Panc1 (cell line): ENCODE results near the gene NPAS3. TPM values are rescaled to one million over a fixed set of nuclear protein-coding genes. Genes with fewer than 3 reads are reported as not detected.

Experiments
- ATAC-seq: fragments of 200-7000 bp; cut with Tn5 transposase; 2 replicates; pipeline ENCODE4 v1.9.1; 2020; ENCODE audit warnings: mild to moderate bottlenecking, moderate library complexity
- BruUV-seq: library from RNA; stranded (reverse); fragments of 400-500 nt; replicated peaks from 2 replicates; lab custom pipeline; 2021; lab: Mats Ljungman, UMichigan
- CTCF ChIA-PET: fragments of 300-600 bp; sonication (Branson Sonifier 250); formaldehyde crosslinking; loops from one replicate; lab custom pipeline; 2022; ENCODE audit warnings: antibody characterized with exemption; lab: Charles Lee
- POLR2A ChIA-PET: fragments of 300-600 bp; sonication (Branson Sonifier 250); formaldehyde crosslinking; loops from one replicate; lab custom pipeline; 2022; ENCODE audit warnings: antibody characterized with exemption; lab: Charles Lee
- DNase-seq: peaks from one replicate; pipeline ENCODE4 v3.0.0-alpha.2; 2010; ENCODE audit warnings: low read depth, low spot score
- H3K27ac ChIP-seq: 2 replicates; pipeline ENCODE4 v1.5.1; 2011; ENCODE audit warnings: mild to moderate bottlenecking, low read length, inconsistent platforms
- H3K27me3 ChIP-seq: fragments of 200-500 bp; sonication (Bioruptor generic); 2 replicates; pipeline ENCODE4 v1.6.0; 2014; ENCODE audit warnings: low read length, inconsistent platforms; ENCODE audit not compliant: control insufficient read depth, insufficient read depth
- H3K36me3 ChIP-seq: fragments of 200-500 bp; sonication (Bioruptor generic); 2 replicates; pipeline ENCODE4 v1.5.1; 2014; ENCODE audit warnings: inconsistent platforms, mild to moderate bottlenecking, low read length, moderate library complexity; ENCODE audit not compliant: control insufficient read depth, insufficient read depth
- H3K4me1 ChIP-seq: 2 replicates; pipeline ENCODE4 v1.5.1; 2011; ENCODE audit warnings: inconsistent platforms, mild to moderate bottlenecking, low read length, moderate library complexity; ENCODE audit not compliant: control insufficient read depth, insufficient read depth
- H3K4me3 ChIP-seq, 2 experiments: 2 replicates each; pipeline ENCODE4 v1.5.1; 2011 to 2012; ENCODE audit warnings: low read depth in 2 of 2, low read length in 2 of 2, mild to moderate bottlenecking in 2 of 2, inconsistent platforms in 1 of 2, moderate library complexity in 1 of 2
- H3K9me3 ChIP-seq: fragments of 200-500 bp; sonication (Bioruptor generic); 2 replicates; pipeline ENCODE4 v1.5.1; 2014; ENCODE audit warnings: low read depth, mild to moderate bottlenecking, inconsistent platforms, low read length, moderate library complexity; ENCODE audit not compliant: control insufficient read depth, insufficient read depth
- POLR2AphosphoS5 ChIP-seq: IDR thresholded peaks from 2 replicates; pipeline ENCODE4 v1.6.1; 2012; ENCODE audit warnings: mild to moderate bottlenecking, low read depth, low read length, moderate library complexity
- SIN3A ChIP-seq: IDR thresholded peaks from 2 replicates; pipeline ENCODE4 v1.6.1; 2012; ENCODE audit warnings: low read depth, mild to moderate bottlenecking, low read length, moderate library complexity, borderline replicate concordance; ENCODE audit not compliant: insufficient read depth
- TCF7L2 ChIP-seq: IDR thresholded peaks from 2 replicates; pipeline ENCODE4 v1.6.1; 2011; ENCODE audit warnings: mild to moderate bottlenecking, low read depth, low read length, inconsistent platforms
- in situ Hi-C: cut with HindIII; loops from 2 replicates; pipeline ENCODE4 v1.10.0; 2016; ENCODE audit warnings: low sequenced_read_pairs, low pct_unique_long_range_greater_than_20kb
- intact Hi-C: fragments of 100-400 bp; cut with micrococcal nuclease; formaldehyde crosslinking; loops from one replicate; pipeline ENCODE4 v1.10.0; 2022; ENCODE audit not compliant: unreplicated experiment
- total RNA-seq: library from RNA; stranded (reverse); gene quantifications from one replicate; pipeline ENCODE4 v1.2.1, GENCODE V29; 2021; ENCODE audit not compliant: unreplicated experiment
- TF ChIP-seq, protein P1 (sequence below): fragments of 450-650 bp; IDR thresholded peaks from 2 replicates; pipeline ENCODE4 v1.5.1; 2017; ENCODE audit warnings: mild to moderate bottlenecking
- TF ChIP-seq, protein P2 (sequence below), 2 experiments: IDR thresholded peaks; 2 replicates each; pipeline ENCODE4 v1.6.1; 2011 to 2012; ENCODE audit warnings: low read depth in 2 of 2, control low read depth in 1 of 2, low read length in 1 of 2, mild to moderate bottlenecking in 1 of 2, moderate library complexity in 1 of 2; ENCODE audit not compliant: insufficient read depth in 1 of 2

The NPAS3 gene
- total RNA-seq, 1 experiment from 2014 or later, result 0.23 TPM

DNA sequence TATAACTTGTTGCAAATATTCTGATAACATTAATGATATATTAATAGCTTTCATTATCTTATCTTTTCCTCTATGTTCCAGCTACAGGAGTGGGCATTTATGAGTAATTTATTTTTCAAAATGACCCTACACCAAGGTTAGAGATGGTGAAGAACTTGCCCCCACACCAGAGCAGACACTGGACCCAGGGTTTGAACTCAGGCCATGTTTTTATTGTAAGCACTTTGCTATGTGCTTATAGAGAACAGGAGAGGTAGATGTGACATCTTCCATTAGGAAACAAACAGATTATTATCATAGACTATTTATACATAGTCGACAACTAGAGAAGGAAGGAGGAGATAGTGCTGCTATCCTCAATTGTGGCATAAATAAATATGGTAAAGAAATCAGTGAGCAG lies 747.0 kb downstream of the NPAS3 start:
- no peaks in the 10 kb centered on the region for H3K4me1 ChIP-seq
- H3K4me3 ChIP-seq, result no peak overlapping the region
- intact Hi-C loops, result no loop called here
- ChIA-PET CTCF (no interaction called here), POLR2A (no interaction called here)
- no peak overlapping the region for H3K27ac ChIP-seq
- no TSS peak for BruUV-seq
- no peaks in the 10 kb centered on the region for H3K36me3 ChIP-seq
- in situ Hi-C loops, result no loop called here
- no peak for DNase-seq
- no peaks in the 10 kb centered on the region for H3K9me3 ChIP-seq
- TF ChIP-seq, protein P1, sequence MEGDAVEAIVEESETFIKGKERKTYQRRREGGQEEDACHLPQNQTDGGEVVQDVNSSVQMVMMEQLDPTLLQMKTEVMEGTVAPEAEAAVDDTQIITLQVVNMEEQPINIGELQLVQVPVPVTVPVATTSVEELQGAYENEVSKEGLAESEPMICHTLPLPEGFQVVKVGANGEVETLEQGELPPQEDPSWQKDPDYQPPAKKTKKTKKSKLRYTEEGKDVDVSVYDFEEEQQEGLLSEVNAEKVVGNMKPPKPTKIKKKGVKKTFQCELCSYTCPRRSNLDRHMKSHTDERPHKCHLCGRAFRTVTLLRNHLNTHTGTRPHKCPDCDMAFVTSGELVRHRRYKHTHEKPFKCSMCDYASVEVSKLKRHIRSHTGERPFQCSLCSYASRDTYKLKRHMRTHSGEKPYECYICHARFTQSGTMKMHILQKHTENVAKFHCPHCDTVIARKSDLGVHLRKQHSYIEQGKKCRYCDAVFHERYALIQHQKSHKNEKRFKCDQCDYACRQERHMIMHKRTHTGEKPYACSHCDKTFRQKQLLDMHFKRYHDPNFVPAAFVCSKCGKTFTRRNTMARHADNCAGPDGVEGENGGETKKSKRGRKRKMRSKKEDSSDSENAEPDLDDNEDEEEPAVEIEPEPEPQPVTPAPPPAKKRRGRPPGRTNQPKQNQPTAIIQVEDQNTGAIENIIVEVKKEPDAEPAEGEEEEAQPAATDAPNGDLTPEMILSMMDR, result no peak
- no peak for TF ChIP-seq TCF7L2
- TF ChIP-seq, protein P2, sequence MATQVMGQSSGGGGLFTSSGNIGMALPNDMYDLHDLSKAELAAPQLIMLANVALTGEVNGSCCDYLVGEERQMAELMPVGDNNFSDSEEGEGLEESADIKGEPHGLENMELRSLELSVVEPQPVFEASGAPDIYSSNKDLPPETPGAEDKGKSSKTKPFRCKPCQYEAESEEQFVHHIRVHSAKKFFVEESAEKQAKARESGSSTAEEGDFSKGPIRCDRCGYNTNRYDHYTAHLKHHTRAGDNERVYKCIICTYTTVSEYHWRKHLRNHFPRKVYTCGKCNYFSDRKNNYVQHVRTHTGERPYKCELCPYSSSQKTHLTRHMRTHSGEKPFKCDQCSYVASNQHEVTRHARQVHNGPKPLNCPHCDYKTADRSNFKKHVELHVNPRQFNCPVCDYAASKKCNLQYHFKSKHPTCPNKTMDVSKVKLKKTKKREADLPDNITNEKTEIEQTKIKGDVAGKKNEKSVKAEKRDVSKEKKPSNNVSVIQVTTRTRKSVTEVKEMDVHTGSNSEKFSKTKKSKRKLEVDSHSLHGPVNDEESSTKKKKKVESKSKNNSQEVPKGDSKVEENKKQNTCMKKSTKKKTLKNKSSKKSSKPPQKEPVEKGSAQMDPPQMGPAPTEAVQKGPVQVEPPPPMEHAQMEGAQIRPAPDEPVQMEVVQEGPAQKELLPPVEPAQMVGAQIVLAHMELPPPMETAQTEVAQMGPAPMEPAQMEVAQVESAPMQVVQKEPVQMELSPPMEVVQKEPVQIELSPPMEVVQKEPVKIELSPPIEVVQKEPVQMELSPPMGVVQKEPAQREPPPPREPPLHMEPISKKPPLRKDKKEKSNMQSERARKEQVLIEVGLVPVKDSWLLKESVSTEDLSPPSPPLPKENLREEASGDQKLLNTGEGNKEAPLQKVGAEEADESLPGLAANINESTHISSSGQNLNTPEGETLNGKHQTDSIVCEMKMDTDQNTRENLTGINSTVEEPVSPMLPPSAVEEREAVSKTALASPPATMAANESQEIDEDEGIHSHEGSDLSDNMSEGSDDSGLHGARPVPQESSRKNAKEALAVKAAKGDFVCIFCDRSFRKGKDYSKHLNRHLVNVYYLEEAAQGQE (IDR thresholded peaks at IDR 0.05; ENCODE audit: insufficient read depth in 1 of 2, low read depth in 2 of 2, low read length in 1 of 2), result no peak
- no peak for TF ChIP-seq SIN3A
- TF ChIP-seq POLR2AphosphoS5, result no peak
- H3K27me3 ChIP-seq, result no peaks in the 10 kb centered on the region
- ATAC-seq, result no peak

DNA sequence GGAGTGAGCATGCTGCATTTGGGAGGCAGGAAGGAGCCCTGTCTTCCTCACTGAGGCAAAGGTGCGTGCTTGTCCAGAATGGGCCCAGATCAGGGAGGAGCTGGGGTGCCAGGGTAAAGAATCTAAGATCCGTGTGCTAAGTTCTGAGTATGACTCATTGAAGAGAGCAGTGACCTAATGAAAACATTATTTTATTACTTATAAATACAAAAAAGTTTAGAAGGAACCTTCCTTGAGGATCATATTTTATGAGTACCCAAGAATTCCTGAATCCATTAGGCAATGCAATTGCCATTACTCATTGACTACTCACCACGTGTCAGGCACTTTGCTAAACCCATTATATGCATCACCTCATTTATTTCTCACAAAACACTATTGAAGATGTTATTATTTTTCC lies 747.5 kb downstream of the NPAS3 start:
- no peak overlapping the region for H3K4me3 ChIP-seq
- no peaks in the 10 kb centered on the region for H3K36me3 ChIP-seq
- no peak overlapping the region for H3K27ac ChIP-seq
- BruUV-seq, result no TSS peak
- ChIA-PET CTCF (no interaction called here), POLR2A (no interaction called here)
- in situ Hi-C loops, result no loop called here
- no peaks in the 10 kb centered on the region for H3K4me1 ChIP-seq
- DNase-seq (no peak), ATAC-seq (no peak)
- intact Hi-C loops, result no loop called here
- H3K27me3 ChIP-seq, result no peaks in the 10 kb centered on the region
- TF ChIP-seq SIN3A, result no peak
- TF ChIP-seq, protein P2 (IDR thresholded peaks at IDR 0.05; ENCODE audit: insufficient read depth in 1 of 2, low read depth in 2 of 2, low read length in 1 of 2), result no peak
- TF ChIP-seq TCF7L2, result no peak
- TF ChIP-seq POLR2AphosphoS5, result no peak
- TF ChIP-seq, protein P1, result no peak
- H3K9me3 ChIP-seq, result no peaks in the 10 kb centered on the region
